ENCODE data around the gene SRRM3.
"Not testable (repeated sequence)": the region's sequence is repeated elsewhere in the genome, so short reads cannot be mapped to it uniquely, and the experiment has no call there.

SRRM3 gene

DNA sequence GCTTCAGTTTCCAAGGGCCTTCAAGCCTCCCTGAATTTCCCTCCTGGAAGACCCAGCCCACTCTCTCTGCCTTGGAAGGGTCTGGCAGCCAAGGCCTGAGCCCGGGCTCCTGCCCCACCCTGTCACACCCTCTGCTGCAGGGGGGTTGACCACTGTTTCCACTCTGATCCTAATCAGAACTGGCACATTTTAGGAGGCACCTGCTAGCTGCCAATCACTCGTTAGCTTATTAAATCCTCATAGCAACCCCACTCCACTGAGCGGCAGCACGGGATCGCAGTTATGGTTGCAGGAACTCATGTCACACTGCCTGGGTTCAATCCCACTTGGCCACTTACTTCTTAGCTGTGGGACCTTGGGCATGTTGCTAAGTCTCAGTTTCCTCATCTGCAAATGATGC is 113.7 kb downstream of the SRRM3 start:
- no peak for DNase-seq (ENCODE audit: low read depth)

DNA sequence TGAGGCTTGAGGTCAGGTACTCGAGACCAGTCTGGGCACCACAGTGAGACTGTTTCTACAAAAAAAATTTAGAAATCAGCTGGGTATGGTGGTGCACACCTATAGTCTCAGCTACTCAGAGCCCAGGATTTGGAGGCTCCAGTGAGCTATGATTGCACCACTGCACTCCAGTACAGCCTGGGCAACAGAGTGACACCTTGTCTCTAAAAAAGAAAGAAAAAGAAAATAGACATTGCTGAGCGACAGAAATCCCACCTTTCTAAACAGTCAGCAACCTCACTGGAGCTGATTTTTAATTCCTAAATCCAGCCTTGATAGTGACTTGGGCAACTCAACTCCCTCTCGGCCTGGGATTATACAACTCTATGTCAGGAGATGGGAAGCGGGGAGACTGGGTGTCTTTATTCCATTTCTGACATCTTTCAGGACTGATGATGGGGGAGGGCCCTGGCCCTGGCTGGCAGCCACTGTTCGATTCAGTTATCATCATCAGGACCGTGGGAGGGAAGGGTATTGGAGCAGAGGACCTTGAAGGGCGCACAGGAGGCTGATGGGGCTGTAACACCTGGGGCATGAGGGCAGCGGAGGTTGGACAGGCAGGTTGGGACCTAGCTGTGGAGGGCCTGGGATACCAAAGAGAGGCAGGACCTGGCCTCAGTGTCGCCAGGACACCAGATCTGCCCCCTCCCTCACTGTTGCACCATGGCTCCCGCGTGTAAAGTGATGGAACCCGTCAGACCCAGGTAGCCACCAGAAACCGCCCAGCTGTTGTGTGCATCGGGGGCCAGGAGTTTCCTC is 115.5 kb downstream of the SRRM3 start:
- no peak for DNase-seq (ENCODE audit: low read depth)

DNA sequence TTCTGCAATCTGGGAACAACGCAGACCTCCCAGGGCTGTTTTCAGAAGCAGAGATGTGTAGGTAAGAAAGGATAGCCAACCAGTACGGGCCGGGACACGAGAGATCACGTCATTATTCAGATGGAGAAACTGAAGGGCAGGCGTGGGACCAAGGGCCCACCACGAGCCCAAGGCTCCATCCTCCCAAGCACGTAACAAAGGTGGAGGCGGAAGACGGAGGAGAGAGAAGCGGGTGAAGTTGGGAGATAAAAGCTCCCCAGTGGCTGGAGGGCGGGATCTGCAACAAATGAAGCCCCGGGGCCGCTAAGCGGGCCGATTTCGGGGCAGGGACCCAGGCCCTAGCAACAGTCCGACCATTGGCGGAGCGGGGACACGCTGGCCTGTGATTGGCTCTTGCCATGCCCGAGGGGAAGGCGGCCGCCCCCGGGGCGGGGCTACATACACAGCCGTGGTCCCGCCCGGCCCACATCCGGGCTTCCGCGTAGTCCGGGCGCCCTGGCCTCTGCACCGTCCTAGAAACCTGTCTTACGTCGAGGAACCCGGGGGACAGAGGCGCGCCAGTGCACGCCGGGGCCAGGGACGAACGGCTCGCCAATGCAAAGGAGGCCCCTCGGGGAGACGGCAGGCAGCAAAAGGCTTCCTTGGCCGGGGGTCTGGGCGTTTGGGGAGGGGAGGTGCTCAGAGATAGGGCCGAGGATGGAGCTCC is 116.2 kb downstream of the SRRM3 start:
- DNase-seq (ENCODE audit: low read depth): no peak

DNA sequence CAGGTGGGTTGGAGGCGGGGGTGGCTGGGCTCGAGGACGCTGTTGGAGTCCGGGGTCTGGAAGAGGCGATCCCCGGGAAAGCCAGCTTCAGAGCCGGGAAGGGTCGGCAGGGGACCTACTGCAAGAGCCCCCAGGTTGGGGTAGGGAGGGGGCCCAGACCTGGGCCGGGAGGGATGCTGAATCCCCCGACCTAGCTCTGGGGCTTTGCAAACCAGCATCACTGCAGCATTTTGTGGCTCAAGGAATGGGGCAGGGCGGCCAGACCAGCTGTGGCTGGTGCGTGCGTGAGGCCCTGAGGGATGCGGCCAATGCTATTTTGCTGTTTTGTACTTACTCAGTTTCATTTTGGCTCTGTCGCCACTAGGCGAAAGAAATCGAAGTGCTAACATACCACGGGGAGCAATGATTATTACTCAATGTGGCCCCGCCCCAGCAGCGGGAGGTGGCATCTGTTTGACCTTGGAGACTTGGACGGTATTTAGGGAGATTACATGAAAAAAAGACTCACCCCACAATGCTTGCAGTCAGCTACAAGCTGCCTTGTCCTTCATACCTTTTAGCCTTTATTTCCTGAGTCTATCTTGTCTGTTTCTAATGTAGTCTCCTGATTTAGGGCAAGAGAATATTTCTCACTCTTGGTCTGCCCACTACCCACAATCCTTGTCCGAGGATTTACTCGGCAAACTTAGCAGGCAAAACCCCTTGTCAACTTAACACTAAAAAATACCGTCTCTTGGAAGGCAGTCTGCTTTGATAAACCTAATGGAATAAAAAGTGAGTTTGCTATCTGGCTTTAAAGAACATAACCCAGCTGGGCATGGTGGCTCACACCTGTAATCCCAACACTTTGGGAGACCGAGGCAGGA is 117.0 kb downstream of the SRRM3 start:
- no peak for DNase-seq (ENCODE audit: low read depth)

DNA sequence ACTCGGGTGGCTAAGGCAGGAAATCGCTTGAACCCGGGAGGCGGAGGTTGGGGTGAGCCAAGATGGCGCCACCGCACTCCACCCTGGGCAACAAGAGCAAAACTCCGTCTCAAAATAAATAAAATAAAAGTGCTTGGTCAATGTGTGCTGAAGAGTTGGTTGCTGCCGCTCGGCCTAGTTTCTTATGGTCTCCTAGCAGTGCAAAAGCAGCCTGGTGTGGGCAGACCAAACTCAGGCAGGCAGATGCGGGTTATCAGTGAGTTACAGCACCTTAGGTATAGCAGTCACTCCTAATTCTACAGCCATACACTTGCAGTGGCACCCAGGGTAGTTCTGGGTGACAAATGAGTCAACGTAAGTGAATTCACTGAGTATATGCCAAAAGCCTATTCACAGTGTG is 123.4 kb downstream of the SRRM3 start:
- no peak for DNase-seq (ENCODE audit: low read depth)

DNA sequence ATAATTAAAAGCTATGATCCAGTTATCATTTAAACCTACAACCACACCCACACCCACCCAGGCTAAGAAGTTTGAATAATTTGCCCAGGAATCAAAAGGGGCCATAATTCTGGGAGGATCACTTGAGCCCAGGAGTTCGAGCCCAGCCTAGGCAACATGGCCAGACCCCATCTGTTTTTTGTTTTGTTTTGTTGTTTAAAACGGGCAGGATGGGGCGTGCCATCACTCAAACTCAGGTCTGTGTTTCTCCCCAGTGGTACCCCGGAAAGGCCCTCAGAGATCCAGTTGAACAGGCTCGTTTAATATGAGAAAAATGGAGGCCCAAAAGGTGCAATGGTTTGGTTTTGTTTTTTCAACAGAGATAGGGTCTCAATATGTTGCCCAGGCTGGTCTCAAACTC is 124.1 kb downstream of the SRRM3 start:
- no peak for DNase-seq (ENCODE audit: low read depth)

DNA sequence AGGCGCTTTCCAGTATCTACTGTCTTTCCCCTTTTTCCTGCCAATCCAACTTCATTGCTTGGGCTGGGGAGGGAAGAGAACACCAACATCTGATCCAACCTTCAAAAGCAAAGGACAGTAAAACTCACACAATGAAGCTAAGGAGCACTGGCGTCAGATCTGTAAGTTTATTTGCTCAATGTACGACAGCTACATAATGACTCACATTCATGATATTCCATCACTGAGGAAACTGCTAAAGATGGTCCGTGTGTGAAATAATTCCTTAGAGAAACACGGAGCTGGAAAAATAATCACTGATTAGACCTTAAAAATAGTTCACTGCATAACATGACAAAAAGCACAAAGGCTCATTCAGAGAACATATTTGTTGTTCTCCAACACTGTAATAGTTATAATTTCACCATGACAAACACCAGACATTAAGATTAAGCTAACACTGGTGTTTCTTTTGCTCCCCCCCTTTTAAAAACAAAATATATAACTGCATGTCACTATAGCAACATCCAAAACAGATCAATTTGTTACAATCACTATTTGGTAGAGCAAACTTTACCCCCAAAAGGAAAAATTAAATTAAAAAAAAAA is 125.0 kb downstream of the SRRM3 start:
- DNase-seq (ENCODE audit: low read depth): no peak

DNA sequence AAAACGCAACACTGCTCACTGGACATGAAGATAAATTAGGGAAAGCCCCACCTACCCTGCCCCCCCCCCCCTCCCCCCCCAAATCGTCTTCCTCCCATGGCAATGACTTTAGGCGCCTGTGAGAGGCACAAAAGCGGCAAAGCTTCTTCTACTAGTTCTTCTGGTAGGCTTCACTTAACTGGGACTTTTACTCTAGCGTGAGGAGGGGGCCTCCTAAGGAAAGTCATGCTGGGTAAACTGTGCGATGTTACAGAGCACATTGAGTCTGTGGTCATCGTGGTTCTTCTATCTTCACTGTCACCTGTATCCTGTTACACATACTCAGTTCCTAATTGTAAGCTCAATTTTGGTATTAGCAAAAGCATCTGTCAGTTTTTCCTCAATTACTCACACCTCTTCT is 125.9 kb downstream of the SRRM3 start:
- no peak for DNase-seq (ENCODE audit: low read depth)

DNA sequence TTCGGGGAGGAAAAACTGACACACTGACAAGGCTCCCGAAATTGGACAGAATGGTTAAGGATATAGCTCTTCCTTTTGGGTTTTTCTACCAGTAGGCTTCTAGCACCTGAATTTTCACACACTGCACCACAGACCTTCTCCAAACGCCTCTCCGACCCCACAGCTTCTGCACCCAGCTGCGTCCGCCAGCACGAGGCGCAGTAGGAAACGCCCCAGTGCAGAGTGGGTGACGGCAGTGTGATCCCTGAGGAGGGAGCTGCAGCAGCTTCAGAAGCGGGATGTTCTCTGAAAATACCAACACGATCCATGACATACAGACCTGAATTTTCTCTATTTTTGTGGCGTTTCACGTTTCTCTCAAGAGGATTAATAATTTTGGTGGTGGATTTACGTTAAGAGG is 126.7 kb downstream of the SRRM3 start:
- DNase-seq (ENCODE audit: low read depth): no peak

DNA sequence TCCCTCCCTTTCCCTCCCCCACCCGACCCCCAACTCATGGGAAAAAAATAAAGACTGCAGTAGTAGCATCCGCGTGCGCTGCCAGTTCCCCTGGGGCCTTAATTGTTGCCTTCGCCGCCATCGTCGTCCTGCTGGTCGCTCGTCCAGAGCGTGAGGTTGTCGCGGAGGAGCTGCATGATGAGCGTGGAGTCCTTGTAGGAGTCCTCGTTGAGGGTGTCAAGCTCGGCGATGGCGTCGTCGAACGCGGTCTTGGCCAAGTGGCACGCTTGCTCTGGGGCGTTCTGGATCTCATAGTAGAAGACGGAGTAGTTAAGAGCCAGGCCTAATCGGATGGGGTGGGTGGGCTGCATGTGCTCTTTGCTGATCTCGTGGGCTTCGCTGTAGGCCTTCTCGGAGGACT is 127.8 kb downstream of the SRRM3 start:
- no peak for DNase-seq (ENCODE audit: low read depth)

DNA sequence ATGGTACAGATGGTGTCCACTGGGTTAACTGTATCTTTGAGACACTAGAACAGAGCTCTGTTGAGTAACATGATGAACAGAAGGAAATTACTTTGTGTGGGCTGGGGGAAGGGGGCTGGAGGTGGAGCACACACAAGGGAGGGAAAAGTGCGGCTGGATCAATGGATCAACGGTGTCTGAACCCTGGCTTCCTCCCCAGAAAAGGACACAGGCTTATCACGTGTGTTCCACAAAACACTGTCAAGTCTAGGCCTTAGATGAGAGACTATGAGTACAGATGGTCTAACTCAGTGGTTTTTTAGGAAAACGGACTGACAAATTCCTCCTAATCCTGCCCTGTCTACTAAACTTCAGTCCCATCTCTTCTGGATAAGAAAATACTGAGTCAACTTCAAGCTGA is 128.6 kb downstream of the SRRM3 start:
- DNase-seq (ENCODE audit: low read depth): no peak

DNA sequence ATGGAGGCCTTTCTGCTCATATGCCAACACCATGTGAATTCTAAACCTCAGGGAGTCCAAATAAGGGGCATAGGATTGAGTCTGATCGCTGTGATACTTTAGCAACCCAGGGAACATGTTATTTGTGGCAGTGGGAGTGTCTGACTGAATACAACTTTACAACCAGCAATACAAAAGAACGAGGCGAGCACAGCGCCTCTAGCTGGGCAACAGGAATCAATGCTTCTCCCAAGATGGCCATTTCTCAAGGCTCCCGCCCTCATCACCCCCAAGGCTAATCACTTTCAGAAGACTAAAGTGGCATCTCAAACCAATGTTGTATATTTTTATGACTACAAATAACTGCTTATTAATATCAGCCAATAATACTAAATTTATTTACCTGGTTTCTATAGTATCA is 129.0 kb downstream of the SRRM3 start:
- no peak for DNase-seq (ENCODE audit: low read depth)

DNA sequence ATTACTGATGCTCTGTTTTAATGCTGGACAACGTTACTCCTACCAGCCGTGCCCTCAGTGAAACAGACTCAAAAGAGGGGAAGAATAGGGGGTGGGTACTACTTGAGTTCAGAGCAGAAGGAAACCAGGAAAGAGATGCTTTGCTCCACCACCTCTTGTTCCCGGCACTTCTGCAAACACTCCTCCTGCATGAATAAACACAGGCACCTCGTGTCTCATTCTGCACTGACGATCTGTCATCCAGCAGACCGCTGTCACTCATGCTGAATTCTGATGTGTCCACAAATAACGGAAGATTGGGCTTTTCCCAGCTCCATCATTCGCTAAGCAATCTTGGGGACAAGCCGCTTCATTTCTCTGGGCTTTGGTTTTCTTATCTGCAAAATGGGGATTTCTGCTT is 130.4 kb downstream of the SRRM3 start:
- no peak for DNase-seq (ENCODE audit: low read depth)

DNA sequence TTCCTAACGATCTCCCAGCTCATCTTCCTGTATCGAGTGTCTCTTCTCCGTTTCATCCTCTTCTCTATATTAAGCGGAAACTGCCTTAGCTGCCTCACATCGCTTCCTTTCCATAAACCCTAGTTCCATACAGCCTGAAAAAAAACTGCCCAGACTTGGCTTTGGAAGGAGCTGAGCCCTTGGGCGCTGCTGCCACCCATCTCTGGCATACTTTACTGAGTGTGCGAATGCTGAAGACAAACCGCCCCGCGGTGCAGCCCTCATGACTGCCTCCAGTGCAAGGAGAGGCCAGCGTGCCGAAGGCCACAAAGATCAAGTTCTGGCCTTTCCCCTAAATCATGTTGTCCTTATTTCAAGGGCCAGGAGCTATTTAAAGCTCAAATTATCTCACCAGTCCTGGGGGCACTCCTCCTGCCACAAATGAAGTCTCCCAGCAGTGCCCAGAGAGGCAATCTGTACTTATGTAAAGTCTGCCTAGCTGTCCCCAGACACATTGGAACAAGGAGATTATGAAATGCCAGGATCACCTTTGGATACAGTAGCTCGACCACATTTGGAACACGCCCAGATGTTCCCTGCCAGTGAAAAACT is 131.9 kb downstream of the SRRM3 start:
- no peak for DNase-seq (ENCODE audit: low read depth)

DNA sequence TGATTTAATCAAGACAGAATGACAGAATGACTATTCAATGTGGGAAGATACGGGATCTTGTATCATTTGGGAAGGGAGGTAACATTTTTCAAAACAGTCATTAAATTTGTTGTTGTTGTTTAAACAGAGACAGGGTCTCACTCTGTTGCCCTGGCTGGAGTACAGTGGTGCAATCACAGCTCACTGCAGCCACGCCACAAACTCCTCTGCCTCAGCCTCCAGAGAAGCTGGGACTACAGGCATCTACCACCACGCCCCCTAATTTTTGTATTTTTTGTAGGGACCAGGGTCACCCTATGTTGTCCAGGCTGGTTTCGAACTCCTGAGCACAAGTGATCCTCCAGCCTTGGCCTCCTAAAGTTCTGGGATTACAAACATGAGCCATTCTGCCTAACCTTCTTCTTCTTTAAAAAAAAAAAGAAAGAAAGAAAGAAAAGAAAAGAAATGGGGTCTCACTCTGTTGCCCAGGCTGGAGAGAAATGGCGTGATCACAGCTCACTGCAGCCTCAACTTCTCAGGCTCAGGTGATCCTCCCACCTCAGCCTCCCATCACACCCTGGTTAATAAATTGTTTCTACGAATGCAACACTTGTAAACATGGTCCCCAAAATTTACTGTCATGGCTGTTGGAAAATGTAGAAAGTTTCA is 132.7 kb downstream of the SRRM3 start:
- no peak for DNase-seq (ENCODE audit: low read depth)

DNA sequence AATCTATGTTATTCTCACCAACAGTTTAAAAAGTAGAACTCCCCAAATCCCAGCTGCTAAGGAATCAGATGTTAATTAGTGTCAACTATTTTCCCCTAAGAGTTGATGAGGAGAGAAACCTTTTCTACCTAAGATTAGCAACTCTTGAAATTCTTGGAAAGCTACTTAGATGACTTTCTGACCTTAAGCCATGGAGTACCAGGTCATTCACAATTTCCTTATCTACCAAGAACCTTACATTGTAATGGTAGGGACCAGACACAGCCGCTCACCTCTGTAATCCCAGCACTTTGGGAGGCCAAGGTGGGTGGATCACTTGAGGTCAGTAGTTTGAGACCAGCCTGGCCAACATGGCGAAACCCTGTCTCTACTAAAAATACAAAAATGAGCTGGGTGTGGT is 133.7 kb downstream of the SRRM3 start:
- not testable (repeated sequence) for DNase-seq (ENCODE audit: low read depth)

DNA sequence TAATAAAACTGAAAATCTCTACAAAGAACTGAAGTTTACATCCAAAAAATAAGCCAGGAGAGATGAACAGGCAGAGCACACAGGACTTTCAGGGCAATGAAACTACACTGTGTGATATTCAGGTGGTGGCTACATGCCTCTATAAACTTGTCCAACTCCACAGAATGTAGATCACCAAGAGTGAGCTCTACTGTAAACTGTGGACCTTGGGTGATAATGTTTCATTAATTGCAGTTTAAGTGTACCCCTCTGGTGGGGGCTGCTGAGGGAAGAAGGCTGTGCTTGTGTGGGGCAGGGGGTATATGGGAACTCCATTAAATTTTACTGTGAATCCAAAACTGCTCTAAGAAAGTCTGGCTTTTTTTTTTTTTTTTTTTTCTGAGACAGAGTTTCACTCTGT is 134.4 kb downstream of the SRRM3 start:
- DNase-seq (ENCODE audit: low read depth): no peak
